ENCODE results near the gene GOLGA3.
"Not testable (repeated sequence)": the region's sequence is repeated elsewhere in the genome, so short reads cannot be mapped to it uniquely, and the experiment has no call there.

Gene GOLGA3

GRCh38 chr12:132842449-132843045 is 13.9 kb upstream of the GOLGA3 start:
- DNase-seq (ENCODE audit: low spot score): no peak

DNA sequence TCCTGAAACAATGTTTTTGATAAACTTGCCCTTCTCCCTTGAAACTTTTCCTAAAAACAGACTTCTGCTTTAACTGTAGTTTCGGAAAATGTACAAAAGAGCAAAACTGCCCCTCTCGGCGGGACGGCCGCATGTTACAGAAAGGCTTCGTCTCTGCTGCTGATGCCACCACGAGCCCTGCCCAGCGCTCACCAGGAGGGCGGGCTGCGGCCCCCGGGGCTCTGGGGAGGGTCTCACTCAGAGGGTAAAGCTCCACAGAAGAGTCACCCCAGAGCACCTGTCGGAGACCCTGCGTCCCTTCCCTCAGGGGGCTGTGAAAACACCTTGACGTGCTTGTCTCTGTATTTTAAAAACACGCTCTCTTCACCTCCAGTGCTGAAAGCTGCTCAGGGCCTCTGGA is 12.5 kb upstream of the GOLGA3 start:
- no peak for DNase-seq (ENCODE audit: low spot score)

GRCh38 chr12:132840536-132840935 is 11.9 kb upstream of the GOLGA3 start:
- no peak for DNase-seq (ENCODE audit: low spot score)

- no peak for DNase-seq (ENCODE audit: low spot score)
These were observed 11.0 kb upstream of the GOLGA3 start for GRCh38 chr12:132839558-132840235.

DNA sequence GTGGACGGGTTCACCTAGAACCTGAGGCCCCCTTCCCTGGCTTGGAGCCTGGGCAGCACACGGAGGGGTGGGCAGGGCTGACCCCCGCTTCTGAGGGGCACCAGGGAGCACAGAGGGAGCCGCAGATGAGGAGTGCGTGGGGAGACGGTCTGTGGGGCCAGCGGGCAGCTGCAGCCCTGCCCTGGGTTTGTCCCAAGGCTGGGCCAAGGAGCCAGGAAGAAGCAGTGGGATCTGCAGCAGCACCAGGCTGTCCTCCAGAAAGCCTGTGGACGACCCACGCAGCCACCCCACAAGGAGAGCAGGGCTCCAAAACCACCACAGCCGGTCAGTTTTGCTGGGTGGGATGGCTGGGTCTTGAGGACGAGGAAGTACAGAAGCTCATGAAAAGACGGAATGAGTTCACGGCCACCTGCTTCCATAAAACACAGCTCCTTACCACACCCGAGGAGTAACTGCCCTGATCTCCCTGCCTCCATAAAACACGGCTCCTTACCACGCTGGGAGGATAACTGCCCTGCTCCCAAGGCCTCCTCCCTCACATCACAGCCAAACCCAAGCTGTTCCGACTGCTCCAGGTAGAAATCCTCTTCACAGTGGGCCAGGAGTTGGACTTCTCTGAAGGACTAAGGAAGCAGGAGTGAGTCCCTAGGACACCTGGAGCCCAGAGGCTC is 9.9 kb upstream of the GOLGA3 start:
- DNase-seq (ENCODE audit: low spot score): no peak

DNA sequence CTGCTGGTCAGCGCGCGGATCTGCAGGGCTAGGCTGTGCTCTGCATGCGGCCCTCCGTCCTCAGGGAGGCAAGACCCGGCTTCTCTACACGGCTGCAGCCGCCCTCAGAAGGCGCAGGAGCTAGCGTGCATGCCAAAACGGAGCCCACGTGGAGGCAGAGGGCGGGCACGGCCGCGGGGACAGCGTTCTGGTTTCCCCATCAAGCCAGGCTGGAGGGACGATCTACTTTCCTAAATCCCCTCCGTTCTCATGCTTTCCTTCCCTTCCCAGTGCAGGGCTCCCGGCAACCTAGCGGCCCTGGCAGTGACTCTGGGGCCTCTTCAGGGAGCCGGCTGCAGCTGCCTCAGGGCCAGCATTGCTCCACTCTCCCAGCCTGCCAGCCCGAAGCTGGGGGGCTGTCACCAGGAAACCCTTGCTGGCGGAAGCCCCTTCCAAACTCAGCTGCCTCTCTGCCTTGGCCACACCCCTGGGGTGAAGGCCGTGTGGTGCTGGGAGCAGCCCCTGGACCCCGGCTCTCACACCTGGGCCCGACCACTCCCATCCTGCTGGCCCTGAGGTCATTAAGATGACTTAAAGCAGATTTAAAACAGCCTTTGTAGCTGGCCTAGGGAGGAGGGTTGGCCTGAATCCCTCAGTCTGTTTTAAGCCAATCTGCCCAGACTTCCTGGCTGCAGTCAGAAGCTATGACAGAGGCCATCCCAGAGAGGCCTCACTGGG is 9.2 kb upstream of the GOLGA3 start:
- no peak for DNase-seq (ENCODE audit: low spot score)

- DNase-seq (ENCODE audit: low spot score): no peak
These were observed 8.2 kb upstream of the GOLGA3 start for GRCh38 chr12:132836795-132837331.

- not testable (repeated sequence) for DNase-seq (ENCODE audit: low spot score)
These were observed 7.6 kb upstream of the GOLGA3 start for GRCh38 chr12:132836230-132836629.

DNA sequence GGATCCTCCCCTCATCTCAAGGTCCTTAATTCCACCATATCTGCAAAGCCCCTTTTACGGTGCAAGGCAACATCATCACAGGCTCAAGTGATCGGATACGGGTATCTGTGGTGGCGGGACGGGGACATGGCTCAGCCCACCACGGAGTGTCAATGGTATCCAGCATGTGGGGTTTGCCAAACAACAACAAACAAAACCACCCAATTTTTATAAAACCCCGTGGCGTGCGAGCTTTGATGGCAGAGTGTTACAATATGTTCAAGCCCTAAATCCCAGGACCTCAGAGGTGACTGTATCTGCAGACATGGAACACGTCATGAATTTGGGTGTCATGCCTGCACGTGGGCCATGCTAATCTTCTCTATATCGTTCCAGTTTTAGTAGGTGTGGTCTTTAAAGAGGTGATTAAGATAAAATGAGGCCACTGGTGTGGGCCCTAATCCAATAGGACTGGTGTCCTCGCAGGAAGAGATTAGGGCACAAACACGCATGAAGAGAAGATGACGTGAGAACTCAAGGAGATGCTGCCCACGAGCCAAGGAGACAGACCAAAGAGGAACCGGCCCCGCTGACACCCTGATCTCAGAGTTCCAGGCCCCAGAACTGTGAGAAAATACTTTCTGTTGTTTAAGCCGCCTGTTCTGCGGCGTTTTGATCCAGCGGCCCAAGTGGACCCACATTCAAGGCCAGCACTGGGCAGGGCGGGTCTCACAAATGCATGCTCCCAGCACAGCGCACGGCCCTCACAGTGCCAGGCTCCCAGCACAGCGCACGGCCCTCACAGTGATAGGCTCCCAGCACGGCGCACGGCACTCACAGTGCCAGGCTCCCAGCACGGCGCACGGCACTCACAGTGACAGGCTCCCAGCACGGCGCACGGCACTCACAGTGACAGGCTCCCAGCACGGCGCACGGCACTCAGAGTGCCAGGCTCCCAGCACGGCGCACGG is 6.7 kb upstream of the GOLGA3 start:
- DNase-seq (ENCODE audit: low spot score): no peak

- DNase-seq (ENCODE audit: low spot score): no peak
These were observed 5.6 kb upstream of the GOLGA3 start for GRCh38 chr12:132834181-132834711.

DNA sequence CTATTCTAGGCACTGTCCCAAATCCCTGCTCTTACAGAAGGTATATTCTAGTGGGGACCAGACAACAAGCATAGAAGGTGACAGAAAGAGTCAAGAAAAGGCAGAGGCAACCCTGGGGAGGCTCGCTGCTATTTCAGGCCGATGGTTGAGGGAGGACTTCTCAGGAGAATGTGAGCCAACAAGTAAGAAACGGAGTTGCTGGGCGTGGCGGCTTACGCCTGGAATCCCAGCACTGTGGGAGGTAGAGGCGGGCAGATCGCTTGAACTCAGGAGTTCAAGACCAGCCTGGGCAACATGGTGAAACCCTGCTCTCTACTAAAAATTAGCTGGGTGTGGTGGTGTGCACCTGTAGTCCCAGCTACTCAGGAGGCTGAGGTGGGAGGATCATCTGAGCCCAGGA is 4.7 kb upstream of the GOLGA3 start:
- no peak for DNase-seq (ENCODE audit: low spot score)

DNA sequence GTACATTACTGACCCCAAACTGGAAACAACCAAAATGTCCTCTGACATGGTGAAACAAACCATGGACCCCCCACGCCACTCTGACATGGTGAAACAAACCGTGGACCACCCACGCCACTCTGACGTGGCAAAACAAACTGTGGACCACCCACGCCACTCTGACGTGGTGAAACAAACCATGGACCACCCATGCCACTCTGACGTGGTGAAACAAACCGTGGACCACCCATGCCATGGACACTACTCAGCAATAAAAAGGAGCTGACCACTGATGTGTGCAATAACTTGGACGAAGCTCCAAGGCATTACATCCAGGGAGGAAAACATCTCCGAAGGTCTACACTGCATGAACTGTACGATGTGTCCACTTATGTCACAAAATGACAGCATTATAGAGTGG is 3.1 kb upstream of the GOLGA3 start:
- no peak for DNase-seq (ENCODE audit: low spot score)

- peak; percentile 49 for DNase-seq (ENCODE audit: low spot score)
These were observed 636 bp downstream of the GOLGA3 start for GRCh38 chr12:132827763-132828703.

DNA sequence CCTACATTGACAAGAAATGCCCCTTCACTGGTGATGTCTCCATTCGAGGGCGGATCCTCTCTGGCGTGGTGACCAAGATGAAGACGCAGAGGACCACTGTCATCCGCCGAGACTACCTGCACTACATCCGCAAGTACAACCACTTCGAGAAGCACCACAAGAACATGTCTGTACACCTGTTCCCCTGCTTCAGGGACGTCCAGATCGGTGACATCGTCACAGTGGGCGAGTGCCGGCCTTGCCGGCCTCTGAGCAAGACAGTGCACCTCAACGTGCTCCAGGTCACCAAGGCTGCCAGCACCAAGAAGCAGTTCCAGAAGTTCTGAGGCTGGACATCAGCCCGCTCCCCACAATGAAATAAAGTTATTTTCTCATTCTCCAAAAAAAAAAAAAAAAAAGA is 2.8 kb downstream of the GOLGA3 start:
- no peak for DNase-seq (ENCODE audit: low spot score)

- no peak for DNase-seq (ENCODE audit: low spot score)
These were observed 3.6 kb downstream of the GOLGA3 start for GRCh38 chr12:132825089-132825488.

DNA sequence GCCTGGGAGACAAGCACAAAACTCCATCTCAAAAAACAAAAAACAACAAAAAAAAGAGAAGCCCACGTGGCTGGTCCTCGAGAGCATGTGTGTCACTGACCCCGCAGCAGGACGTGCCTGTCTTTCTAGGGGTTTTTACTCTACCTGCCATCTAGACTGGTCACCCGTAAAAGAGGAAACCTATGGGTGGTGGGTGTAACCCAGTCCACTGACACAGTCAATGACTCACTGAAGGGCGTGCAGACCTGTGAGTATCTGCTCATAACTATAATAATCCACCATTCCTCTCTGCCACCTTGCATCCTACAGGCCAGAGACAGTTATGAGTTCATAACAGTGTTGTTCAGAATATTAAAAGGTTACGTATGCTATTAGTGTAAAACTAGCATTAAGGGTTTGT is 4.6 kb downstream of the GOLGA3 start:
- DNase-seq (ENCODE audit: low spot score): no peak

- no peak for DNase-seq (ENCODE audit: low spot score)
These were observed 10.1 kb downstream of the GOLGA3 start for GRCh38 chr12:132818562-132818961.

DNA sequence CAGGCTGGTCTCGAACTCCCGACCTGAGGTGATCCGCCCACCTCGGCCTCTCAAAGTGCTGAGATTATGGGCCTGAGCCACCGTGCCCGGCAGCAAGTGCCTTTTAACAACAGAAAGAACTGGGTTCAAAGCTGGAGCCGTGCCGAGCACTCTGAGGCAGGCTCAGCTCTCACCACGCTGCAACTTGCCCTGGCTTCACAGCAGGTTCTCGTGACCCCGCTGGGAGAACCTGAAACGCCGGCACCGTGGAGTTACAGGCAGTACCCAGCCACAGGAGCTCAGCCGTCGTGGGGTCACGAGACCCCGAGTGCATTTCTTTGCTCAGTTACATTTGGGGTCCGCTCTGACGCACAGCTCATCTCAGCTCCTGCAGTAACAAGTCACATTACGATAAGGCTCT is 14.4 kb downstream of the GOLGA3 start:
- DNase-seq (ENCODE audit: low spot score): no peak

GRCh38 chr12:132813443-132813842 is 15.2 kb downstream of the GOLGA3 start:
- no peak for DNase-seq (ENCODE audit: low spot score)

Data from NAMALWA (cell line).